LNCAP (cell line): ENCODE measurements around the gene RPP40.

Source experiments
- TF ChIP-seq, protein P1 (sequence below): fragments of 450-650 bp; IDR thresholded peaks from 2 replicates; pipeline ENCODE4 v1.5.1; 2017; ENCODE audit warnings: mild to moderate bottlenecking

Gene RPP40

DNA sequence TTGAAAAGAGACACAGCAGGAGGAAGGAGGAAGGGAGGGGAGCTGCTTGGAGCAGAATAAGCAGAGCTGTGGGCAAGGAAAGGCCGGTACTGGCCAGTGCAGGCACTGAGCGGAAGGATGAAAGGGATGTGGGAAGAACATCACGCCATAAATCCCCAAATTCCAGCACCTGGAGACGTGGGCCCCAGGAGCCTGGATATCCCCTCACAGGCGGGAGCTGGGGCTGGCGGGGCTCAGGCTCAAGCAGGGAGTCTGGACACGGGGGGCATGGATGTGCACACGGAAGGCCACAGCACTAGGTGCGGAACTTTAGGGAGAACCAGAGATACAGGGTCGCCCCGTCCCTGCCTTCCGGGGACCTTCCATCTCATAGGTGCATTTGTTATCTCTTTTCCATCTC is 7.5 kb upstream of the RPP40 start:
- TF ChIP-seq, protein P1, sequence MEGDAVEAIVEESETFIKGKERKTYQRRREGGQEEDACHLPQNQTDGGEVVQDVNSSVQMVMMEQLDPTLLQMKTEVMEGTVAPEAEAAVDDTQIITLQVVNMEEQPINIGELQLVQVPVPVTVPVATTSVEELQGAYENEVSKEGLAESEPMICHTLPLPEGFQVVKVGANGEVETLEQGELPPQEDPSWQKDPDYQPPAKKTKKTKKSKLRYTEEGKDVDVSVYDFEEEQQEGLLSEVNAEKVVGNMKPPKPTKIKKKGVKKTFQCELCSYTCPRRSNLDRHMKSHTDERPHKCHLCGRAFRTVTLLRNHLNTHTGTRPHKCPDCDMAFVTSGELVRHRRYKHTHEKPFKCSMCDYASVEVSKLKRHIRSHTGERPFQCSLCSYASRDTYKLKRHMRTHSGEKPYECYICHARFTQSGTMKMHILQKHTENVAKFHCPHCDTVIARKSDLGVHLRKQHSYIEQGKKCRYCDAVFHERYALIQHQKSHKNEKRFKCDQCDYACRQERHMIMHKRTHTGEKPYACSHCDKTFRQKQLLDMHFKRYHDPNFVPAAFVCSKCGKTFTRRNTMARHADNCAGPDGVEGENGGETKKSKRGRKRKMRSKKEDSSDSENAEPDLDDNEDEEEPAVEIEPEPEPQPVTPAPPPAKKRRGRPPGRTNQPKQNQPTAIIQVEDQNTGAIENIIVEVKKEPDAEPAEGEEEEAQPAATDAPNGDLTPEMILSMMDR, result no peak

DNA sequence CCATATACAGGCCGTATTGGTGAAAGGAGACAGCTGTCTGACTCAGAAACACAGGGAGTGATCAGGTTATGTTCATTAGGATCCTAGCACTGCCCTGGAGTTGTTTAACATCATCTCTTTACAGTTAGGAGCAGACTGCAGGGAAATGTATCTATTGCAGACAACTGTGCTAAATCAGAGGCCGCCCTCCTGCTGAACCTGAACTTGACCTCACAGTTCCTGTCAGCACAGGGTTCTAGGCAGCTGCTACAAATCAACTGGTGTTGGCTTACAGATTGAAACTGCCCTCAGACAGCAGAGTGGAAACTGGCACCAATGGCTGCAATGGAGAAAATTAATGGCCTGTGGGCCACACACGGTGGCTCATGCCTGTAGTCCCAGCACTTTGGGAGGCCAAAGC is 3.7 kb upstream of the RPP40 start:
- TF ChIP-seq, protein P1, result no peak

DNA sequence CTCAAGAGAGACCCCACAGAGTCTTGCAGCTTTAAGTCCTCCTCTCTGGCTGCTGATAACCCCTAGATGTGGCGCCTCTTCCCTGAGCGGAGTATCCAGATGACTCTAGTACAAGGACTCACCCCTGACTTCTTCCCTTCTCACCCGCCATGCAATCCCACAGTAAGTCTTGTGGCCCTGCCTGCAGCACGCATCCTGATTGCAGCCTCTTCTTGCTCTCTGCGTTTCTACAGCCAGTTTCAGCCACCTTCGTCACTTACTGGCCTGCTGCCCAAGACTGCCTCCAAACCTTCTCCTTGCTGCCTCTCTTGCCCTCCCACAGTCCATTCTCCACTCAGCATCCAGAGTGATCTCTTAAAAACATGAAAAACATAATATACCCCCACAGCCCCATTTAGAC is 2.4 kb upstream of the RPP40 start:
- TF ChIP-seq, protein P1, result no peak

DNA sequence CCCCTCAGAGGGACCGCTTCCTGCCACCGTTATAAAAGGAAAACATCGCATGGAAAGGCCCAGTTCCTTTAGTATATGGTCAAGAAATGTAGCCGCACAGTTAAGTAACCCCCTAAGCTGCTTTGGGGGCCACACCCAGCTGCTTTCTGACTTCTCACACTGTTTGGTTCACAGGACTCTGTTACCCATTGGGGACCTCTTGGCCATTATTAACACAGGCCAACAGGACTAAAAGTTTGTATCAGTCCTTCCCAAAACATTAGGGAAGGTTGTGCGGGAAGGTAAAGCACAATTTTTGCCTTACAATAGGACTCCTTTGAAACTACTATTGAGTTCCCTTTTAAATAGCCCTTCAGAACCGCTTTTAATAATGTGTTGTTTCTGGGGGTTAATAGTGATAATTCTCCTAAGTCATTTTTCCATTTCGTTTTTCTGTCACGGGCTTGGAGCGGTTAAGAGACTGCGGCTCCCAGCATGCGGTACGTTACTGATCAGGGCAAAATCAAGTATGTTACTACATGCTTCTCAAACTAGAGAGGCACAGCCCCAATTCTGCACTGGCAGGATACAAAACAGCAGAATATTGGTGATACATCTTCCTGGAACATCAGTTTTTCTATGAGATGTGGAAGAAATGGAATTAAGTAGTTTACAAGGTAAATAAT is 668 bp upstream of the RPP40 start:
- TF ChIP-seq, protein P1, result no peak

DNA sequence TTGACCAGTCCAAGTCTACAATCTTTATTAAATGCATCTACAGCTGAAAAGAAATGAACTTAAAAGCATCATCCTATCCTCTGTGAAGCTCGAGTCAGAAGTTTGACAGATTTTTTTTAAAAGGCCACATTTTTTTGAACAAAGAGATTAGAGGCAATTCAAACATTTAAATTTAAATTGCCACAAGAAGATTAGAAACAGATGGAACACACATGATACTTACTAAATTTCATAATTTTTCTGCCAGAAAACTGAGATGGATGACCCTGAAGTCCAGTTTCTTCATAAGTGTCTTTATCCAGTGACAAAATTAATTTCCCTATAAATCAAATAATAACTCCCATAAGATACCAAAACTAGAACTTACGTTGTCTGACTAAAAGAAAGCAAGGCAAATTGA is 4.3 kb downstream of the RPP40 start:
- TF ChIP-seq, protein P1, result no peak

DNA sequence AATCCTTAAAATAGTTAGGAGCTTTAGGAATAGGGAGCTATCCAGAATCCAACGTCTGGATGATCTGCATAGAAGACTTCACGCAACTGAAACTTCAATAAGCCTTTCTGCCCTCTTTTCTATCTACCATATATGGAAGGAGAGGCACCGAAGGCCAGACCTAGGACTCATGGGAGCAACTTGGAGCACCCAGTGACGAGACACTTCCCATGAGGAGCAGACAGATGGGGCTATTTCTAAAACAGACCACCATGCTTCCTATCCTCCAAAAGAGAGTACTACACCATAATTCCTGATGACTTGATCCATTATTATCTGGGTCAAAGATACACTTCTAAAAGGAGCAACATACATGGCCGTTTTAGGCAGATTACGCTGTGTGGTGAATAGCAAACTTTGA is 6.0 kb downstream of the RPP40 start:
- TF ChIP-seq, protein P1, result no peak

DNA sequence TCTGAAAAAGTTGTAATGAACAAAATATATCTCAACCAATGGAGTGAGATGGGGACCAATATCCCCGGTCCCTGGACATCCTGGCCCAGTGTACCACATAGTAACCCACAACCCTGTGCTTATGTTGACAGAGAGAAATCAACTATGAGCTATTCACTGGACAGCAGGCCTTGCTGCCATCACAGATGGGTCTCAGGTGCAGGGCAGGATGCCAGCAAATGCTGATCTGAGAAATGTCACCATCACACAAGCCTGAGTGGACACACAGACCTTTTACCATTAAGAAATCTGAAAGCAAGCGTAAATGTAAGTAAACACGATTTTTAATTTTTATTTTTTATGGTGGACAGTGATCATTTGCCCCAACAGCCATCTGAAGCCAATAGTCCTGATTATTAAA is 9.1 kb downstream of the RPP40 start:
- TF ChIP-seq, protein P1, result no peak

DNA sequence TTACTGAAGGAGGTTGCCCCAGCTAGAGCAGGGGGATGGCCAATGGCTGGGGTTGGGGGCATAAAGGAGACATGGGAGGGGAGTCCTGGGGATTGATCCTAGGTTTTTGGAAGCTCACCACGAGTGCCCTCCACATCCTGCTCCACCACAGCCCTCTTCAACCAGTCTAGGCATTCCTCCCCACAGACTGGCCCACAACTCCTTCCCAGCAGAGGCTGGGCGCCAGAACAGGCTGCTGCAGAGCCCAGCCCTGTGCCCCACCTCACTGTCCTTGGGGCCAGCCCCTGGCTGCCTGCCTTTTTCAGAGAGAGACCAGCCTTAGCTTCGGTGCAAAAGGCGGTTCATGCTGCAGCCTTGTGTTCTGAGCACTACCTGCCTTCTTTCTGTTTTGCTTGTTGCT is 16.4 kb downstream of the RPP40 start:
- TF ChIP-seq, protein P1, result no peak
